Measurements from ENCODE around the gene SFTPB. TPM values are rescaled to one million over a fixed set of nuclear protein-coding genes. Genes with fewer than 3 reads are reported as not detected.
"Not testable (repeated sequence)": the region's sequence is repeated elsewhere in the genome, so short reads cannot be mapped to it uniquely, and the experiment has no call there.

SFTPB gene
- total RNA-seq: not detected

DNA sequence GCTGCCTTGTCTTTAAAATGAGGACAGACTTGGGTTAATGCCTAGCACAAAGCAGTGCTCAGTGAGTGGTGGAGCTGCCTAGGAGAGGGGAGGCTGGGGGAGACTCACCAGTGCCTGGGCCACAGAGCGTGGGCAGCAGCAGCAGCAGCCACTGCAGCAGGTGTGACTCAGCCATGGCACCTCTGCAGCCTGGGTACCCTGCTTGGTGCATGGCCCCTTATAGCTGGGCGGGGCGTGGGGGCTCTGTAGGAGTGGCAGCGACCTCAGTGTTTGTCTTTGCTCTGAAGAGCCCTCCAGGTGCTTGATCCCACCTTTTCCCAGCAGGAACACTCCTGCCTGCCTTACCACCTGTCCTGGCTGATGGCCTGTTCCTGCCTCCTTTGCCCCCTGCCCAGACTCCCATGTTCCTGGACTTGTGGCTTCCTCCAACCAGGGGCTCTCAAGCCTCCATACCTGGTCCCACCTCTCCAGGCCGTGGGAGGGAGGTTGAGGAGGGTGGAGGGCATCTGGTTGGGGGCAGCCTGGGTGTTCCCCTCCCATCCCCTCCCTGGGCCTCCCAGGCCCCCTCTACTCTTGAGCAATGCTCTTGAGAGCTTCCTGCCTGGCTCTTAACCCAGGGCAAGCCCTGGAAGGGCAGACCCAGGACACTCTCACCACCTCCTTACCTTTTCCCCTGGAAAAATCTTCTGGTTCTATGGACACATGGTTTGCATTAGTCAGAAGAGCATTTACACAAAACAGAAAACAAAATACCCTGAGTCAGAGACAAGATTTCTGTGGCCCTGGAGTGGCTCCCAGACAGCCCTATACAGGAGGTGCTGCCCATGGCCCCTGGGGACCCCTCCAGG, at the start of gene SFTPB:
SFTPB (minus strand) TSS at position 191 of the 848 bp plus-strand sequence; CDS start at position 175, 16 bp downstream.
- ChIA-PET CTCF (interaction anchor here (0.7 kb wide), 1 partner anchor 98 kb away, joined by 3 read pairs; no protein-coding TSS in a partner anchor), POLR2A (no interaction called here)
- H3K9me3 Mint-ChIP-seq (ENCODE audit: low read depth): no peaks in the 10 kb centered on the region
- ATAC-seq (peak; percentile 36), DNase-seq (peak; percentile 15)
- intact Hi-C loops (cut with DNase I, micrococcal nuclease): no loop called here
- H3K36me3 Mint-ChIP-seq (ENCODE audit: low read depth): no peaks in the 10 kb centered on the region
- no peaks in the 10 kb centered on the region for H3K4me1 Mint-ChIP-seq
- no peak within 1 kb of the TSS for H3K4me3 Mint-ChIP-seq
- no peak within 1 kb of the TSS for H3K27ac Mint-ChIP-seq
- no peaks in the 10 kb centered on the region for H3K27me3 Mint-ChIP-seq

DNA sequence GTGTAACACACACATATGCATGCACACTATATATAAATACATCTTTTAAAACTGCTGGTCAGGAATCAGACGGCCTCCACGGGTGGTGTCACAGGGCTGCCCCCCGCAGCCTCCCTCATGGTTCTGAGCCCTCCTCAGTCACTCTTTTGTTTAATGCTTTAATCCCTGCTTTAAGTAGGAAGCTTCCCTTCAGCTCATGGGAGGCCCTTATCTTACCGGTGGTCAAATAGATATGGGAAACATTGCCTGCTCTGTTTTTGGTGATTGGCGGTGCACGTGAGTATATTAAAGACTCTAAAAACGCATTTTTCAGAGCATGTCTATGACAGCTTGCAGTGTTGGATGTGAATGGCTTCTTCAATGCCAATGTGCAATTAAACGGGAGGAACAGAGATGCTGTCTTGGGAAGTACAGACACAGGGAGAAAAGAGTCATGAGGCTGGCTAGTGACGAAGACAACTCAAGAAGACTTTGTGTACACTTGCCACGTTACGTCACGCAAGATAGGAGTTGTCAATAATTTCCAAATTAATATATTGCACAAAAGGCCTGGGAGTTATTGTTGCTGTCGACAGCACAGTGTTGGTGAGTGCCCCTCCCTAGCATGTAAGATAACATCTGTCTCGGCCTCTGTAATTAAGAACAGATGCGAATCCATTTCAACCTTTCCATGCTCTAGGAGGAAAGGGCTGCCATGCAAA, 49.5 kb upstream of the SFTPB start:
- DNase-seq: no peak
- Mint-ChIP-seq H3K27me3 (no peaks in the 10 kb centered on the region), H3K27ac (no peak overlapping the region), H3K4me3 (no peak overlapping the region), H3K4me1 (peaks cover 3% of the 10 kb centered on the region), H3K36me3 (ENCODE audit: low read depth) (no peaks in the 10 kb centered on the region), H3K9me3 (ENCODE audit: low read depth) (no peaks in the 10 kb centered on the region)
- POLR2A ChIA-PET: no interaction called here
- intact Hi-C loops (cut with DNase I, micrococcal nuclease): no loop called here
- ATAC-seq: no peak
- CTCF ChIA-PET: interaction anchor here (0.6 to 2.7 kb wide), 2 partner anchors 8 to 16 kb away, joined by 3 to 7 read pairs; no protein-coding TSS in a partner anchor

DNA sequence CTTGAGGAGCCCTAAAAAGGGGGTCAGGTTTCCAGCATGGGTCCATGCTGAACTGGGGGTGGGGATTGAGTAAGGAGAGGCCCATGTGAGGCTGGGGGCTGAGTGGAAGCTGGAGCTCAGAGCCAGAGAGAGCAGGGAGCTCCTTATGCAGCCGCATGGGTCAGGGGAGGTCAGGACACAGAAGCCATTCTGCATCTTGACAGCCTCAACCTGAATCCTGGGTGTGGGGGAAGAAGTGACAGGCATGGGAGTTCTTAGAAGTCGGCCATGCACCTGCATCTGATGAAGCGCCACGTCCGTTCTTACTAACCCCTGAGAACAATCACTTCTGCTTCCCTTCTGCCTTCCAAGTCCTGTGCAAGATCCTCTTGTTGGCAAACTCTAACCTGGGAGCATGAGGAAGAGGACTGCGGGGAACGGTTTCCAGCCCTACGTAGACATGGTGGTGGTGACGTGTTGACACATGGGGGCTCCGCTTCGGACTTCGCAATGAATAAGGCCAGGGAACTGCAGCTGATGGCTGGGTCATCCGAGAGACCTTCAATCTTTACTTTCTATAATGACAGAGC, 48.4 kb upstream of the SFTPB start:
- Mint-ChIP-seq H3K27me3 (no peaks in the 10 kb centered on the region), H3K4me3 (no peak overlapping the region), H3K36me3 (ENCODE audit: low read depth) (no peaks in the 10 kb centered on the region), H3K9me3 (ENCODE audit: low read depth) (no peaks in the 10 kb centered on the region), H3K4me1 (peaks cover 3% of the 10 kb centered on the region), H3K27ac (no peak overlapping the region)
- ChIA-PET POLR2A (no interaction called here), CTCF (interaction anchor here (2.5 kb wide), 1 partner anchor 12 kb away, joined by 11 read pairs; no protein-coding TSS in a partner anchor)
- DNase-seq: no peak
- no peak for ATAC-seq
- intact Hi-C loops (cut with DNase I, micrococcal nuclease): no loop called here

DNA sequence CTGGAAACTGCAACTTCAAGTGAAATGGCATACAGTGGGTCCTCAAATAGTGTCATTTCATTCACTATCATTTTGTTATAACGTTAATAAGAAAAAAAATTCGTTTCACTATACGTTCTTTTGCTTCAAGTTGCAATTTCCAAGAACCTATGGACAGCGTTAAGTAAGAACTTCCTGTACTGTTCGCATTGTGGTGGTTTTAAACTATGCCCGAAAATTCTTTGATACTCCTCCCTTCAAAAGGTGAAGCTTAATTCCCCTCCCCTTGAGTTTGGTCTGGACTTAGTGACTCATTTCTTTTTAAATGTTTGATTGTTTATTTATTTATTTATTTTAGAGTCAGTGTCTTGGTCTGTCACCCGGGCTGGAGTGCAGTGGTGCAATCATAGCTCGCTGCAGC, 46.8 kb upstream of the SFTPB start:
- Mint-ChIP-seq H3K27ac (no peak overlapping the region), H3K9me3 (ENCODE audit: low read depth) (no peaks in the 10 kb centered on the region), H3K4me1 (peaks cover 3% of the 10 kb centered on the region), H3K4me3 (no peak overlapping the region), H3K36me3 (ENCODE audit: low read depth) (no peaks in the 10 kb centered on the region), H3K27me3 (no peaks in the 10 kb centered on the region)
- DNase-seq (no peak), ATAC-seq (no peak)
- POLR2A ChIA-PET: no interaction called here
- intact Hi-C loops (cut with DNase I, micrococcal nuclease): no loop called here
- CTCF ChIA-PET: interaction anchor here (0.9 to 2.5 kb wide), 5 partner anchors 12 to 99 kb away, joined by 3 to 11 read pairs (median 4); no protein-coding TSS in a partner anchor

DNA sequence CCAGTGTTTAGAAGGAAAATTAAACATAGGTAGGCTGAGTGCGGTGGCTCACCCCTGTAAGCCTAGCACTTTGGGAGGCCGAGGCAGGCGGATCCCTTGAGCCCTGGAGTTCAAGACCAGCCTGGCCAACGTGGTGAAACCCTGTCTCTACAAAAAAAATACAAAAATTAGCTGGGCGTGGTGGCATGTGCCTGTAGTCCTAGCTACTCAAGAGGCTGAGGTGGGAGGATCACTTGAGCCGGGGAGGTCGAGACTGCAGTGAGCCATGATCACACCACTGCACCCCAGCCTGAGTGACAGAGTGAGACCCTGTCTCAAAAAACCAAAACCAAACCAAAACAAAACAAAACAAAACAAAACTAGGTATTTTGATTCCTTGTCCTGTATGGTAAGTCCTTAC, 46.4 kb upstream of the SFTPB start:
- DNase-seq; ATAC-seq; H3K9me3 Mint-ChIP-seq (ENCODE audit: low read depth); H3K4me3 Mint-ChIP-seq; POLR2A ChIA-PET; H3K4me1 Mint-ChIP-seq; intact Hi-C loops (cut with DNase I, micrococcal nuclease); H3K27ac Mint-ChIP-seq; H3K27me3 Mint-ChIP-seq; H3K36me3 Mint-ChIP-seq (ENCODE audit: low read depth): not testable (repeated sequence)
- CTCF ChIA-PET: interaction anchor here (0.9 to 2.5 kb wide), 4 partner anchors 14 to 99 kb away, joined by 3 to 11 read pairs (median 4); no protein-coding TSS in a partner anchor

DNA sequence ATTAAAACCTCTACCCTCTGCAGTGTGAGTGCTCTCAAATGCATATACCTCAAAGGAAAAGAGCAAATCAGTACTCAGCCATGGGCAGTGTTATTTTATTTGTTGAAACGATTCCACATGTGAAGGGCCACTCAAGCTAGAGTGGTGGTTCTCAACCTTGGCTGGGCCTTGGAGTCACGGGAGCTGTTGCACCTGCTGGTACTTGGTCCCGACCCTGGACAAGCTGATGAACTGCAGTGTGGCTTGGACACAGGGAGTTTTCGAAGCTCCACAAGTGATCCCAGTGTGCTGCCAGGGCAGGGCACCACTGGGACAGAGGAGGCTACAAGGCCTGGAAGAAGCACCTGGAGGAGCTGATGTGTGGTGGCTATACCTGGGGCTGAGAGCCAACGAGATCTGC, 45.8 kb upstream of the SFTPB start:
- Mint-ChIP-seq H3K4me1 (peaks cover 3% of the 10 kb centered on the region), H3K9me3 (ENCODE audit: low read depth) (no peaks in the 10 kb centered on the region), H3K27me3 (no peaks in the 10 kb centered on the region), H3K27ac (no peak overlapping the region), H3K4me3 (no peak overlapping the region), H3K36me3 (ENCODE audit: low read depth) (no peaks in the 10 kb centered on the region)
- ChIA-PET POLR2A (no interaction called here), CTCF (interaction anchor here (0.9 to 2.5 kb wide), 2 partner anchors 15 to 77 kb away, joined by 3 to 11 read pairs; no protein-coding TSS in a partner anchor)
- ATAC-seq: no peak
- intact Hi-C loops (cut with DNase I, micrococcal nuclease): no loop called here
- no peak for DNase-seq

DNA sequence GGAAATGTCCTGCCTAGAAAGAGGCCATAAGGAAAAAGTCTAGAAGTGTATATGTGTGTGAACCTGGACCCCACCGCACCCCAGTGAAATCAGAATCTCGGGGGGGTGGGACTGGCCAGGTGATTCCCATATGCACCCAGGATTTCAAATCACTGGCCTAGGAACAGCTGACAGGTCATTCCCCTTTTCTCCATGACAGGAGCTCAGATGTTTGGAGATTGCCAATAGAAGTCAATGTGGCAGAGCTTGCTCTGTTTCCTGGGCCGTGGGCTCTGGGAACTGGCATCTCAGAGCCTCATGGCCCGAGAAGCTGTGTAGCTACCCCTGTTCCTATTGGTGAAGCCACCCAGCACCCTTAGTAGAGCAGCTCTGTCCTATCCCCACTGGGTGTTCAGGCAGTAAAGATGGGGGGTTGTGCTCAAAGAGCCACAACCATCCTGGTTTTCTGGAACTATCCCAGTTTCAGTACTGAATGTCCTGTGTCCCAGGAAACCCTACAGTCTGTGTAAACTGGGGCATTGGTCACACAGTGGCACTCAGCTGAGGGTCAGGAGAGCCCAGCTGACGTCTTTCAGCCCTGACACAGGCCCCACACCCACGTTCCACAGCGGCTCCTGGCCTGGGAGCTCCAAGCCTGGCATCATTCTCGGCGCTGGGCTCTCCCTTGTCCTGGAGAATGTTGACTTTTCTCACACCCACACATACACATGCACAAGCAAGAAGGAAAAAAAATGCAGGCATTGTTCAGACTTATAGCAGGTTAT, 45.0 kb upstream of the SFTPB start:
- no peak overlapping the region for H3K4me3 Mint-ChIP-seq
- CTCF ChIA-PET: interaction anchor here (1.0 to 1.3 kb wide), 2 partner anchors 14 to 16 kb away, joined by 3 to 5 read pairs; no protein-coding TSS in a partner anchor
- POLR2A ChIA-PET: interaction anchor here (0.6 kb wide), 1 partner anchor 644 kb away, joined by 3 read pairs; no protein-coding TSS in a partner anchor
- H3K27ac Mint-ChIP-seq: no peak overlapping the region
- no peaks in the 10 kb centered on the region for H3K9me3 Mint-ChIP-seq (ENCODE audit: low read depth)
- H3K36me3 Mint-ChIP-seq (ENCODE audit: low read depth): no peaks in the 10 kb centered on the region
- ATAC-seq (no peak), DNase-seq (no peak)
- intact Hi-C loops (cut with DNase I, micrococcal nuclease): no loop called here
- peaks cover under 1% of the 10 kb centered on the region for H3K27me3 Mint-ChIP-seq
- peaks cover 3% of the 10 kb centered on the region for H3K4me1 Mint-ChIP-seq

DNA sequence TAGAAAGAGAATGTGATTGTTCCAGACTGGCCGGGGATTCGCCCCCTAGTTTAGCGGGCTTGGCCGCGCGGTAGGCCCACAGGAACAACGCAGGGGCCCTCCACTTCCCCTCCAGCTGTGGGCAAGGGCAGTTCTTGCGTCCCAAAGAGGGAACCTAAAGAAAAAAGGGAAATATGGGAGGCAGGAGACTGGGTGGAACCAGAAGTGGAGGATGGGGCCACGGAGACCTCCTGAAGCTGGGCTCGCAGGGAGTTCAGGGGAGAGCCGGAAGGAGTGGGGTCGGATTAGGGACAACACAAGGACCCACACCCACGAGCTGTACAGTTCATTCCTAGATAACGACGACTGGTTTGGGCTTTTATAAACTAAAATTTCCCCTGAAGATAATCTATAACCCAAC, 44.3 kb upstream of the SFTPB start:
- Mint-ChIP-seq H3K4me1 (peaks cover 3% of the 10 kb centered on the region), H3K9me3 (ENCODE audit: low read depth) (no peaks in the 10 kb centered on the region), H3K27me3 (peaks cover 2% of the 10 kb centered on the region), H3K4me3 (no peak overlapping the region), H3K36me3 (ENCODE audit: low read depth) (no peaks in the 10 kb centered on the region), H3K27ac (no peak overlapping the region)
- ChIA-PET CTCF (interaction anchor here (1.0 to 1.3 kb wide), 2 partner anchors 13 to 17 kb away, joined by 3 to 5 read pairs; no protein-coding TSS in a partner anchor), POLR2A (interaction anchor here (0.6 kb wide), 1 partner anchor 645 kb away, joined by 3 read pairs; no protein-coding TSS in a partner anchor)
- no peak for ATAC-seq
- intact Hi-C loops (cut with DNase I, micrococcal nuclease): no loop called here
- no peak for DNase-seq

DNA sequence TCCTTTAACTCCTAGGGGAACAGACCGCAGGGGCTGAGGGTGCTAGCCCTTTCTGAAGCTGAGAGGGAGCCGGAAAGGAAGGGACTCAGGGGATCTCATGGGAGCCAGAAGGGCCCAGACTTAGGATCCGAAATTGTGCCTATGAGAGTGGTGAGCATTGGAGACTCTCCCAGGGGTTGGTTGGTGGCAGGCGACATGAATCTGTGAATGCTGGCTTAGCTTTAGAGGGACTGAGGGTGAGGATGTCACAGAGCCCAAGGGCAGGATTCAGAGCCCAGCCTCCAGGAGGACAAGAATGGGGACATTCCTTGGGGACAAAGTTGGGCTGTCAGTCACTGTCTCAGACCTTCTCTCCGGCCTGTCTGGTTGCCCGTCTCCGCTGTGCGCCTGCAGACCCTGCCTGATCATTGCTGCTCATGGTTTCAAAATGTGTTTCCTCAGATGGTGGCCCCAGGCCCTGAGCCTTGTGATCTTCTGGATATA, 43.6 kb upstream of the SFTPB start:
- no peaks in the 10 kb centered on the region for H3K9me3 Mint-ChIP-seq (ENCODE audit: low read depth)
- intact Hi-C loops (cut with DNase I, micrococcal nuclease): no loop called here
- H3K36me3 Mint-ChIP-seq (ENCODE audit: low read depth): no peaks in the 10 kb centered on the region
- CTCF ChIA-PET: interaction anchor here (0.7 to 1.3 kb wide), 2 partner anchors 13 to 17 kb away, joined by 3 to 5 read pairs; no protein-coding TSS in a partner anchor
- no peak for ATAC-seq
- H3K27me3 Mint-ChIP-seq: peaks cover 2% of the 10 kb centered on the region
- no peak overlapping the region for H3K4me3 Mint-ChIP-seq
- no peak for DNase-seq
- POLR2A ChIA-PET: no interaction called here
- H3K27ac Mint-ChIP-seq: no peak overlapping the region
- peaks cover 5% of the 10 kb centered on the region for H3K4me1 Mint-ChIP-seq

DNA sequence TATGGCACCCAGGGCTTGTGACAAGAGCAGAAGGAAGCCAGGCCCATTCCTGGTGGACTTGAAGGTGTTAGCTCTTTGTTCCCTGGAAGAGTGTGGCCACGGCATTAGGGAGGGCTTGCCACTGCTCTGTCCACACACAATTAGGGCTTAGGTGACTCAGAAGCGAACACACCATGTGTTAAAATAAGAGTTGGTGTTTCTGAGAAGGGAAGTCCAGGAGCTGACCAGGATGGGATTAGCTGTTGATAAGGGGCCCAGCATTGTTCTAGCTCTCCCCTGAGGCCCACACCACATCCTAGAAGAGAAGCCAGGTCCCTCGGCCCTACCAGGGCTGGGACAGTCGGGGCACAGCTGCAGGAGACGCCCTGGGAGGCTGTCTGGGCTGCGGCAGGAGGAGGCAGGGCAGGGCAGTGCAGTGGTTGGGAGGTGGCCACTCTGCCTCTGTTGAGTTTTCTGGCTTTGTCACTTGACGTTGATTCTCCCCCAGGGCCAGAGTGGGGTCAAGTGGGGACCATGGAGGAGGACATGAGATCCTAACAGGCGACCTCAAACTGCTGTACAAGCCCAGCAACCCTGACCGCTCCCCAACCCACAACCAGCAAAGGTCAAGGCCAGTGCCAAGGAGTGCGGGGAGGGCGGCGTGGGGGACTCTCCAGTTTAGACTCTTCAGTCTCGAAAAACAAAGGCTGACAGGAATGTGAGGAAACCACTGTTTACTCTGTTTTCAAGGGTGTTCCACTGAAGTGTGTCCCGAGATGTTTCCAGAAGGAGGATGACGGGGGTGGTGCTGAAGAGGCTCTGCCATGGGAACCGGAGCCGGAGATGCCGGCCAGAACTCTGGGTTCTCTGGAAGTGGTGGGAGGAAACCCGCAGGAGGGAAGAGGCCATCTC, 42.9 kb upstream of the SFTPB start:
- no peaks in the 10 kb centered on the region for H3K36me3 Mint-ChIP-seq (ENCODE audit: low read depth)
- DNase-seq (no peak), ATAC-seq (no peak)
- CTCF ChIA-PET: interaction anchor here (0.7 to 1.3 kb wide), 4 partner anchors 14 to 283 kb away, joined by 3 to 4 read pairs (median 3); no protein-coding TSS in a partner anchor
- H3K9me3 Mint-ChIP-seq (ENCODE audit: low read depth): no peaks in the 10 kb centered on the region
- H3K27ac Mint-ChIP-seq: no peak overlapping the region
- peaks cover 5% of the 10 kb centered on the region for H3K4me1 Mint-ChIP-seq
- peaks cover 2% of the 10 kb centered on the region for H3K27me3 Mint-ChIP-seq
- intact Hi-C loops (cut with DNase I, micrococcal nuclease): no loop called here
- no peak overlapping the region for H3K4me3 Mint-ChIP-seq
- POLR2A ChIA-PET: no interaction called here

Measured in activated CD4-positive, alpha-beta T cell treated with anti-CD3 and anti-CD28 coated beads for 36 hours (primary cell).